H1 (cell line): ENCODE measurements around the gene GNS. TPM values are rescaled to one million over a fixed set of nuclear protein-coding genes. Genes with fewer than 3 reads are reported as not detected.

Experiments
- CTCF ChIA-PET: fragments of 300-600 bp; sonication (Branson Sonifier 250); formaldehyde crosslinking; loops from one replicate; lab custom pipeline; 2021; ENCODE audit not compliant: partially characterized antibody; lab: Charles Lee
- POLR2A ChIA-PET: fragments of 300-600 bp; sonication (Branson Sonifier 250); formaldehyde crosslinking; loops from one replicate; lab custom pipeline; 2021; ENCODE audit warnings: inconsistent platforms; ENCODE audit not compliant: partially characterized antibody; lab: Charles Lee
- DNase-seq, 2 experiments: peaks; one replicate each; pipeline versions ENCODE4 v3.0.0 to v3.0.0-alpha.2; 2010 to 2022; ENCODE audit warnings: low spot score in 2 of 2, low read depth in 1 of 2, mixed read lengths in 1 of 2
- FAIRE-seq: peaks from 2 replicates; lab custom pipeline; 2011; peaks lifted over from hg19 to GRCh38; lab: Jason Lieb, UNC
- H2AFZ ChIP-seq: 2 replicates; pipeline ENCODE4 v1.8.1; 2012; ENCODE audit warnings: low read length, inconsistent platforms
- H2AK5ac ChIP-seq: 2 replicates; pipeline ENCODE4 v1.6.1; 2013; ENCODE audit warnings: low read depth, low read length
- H2BK120ac ChIP-seq: replicated peaks from 2 replicates; pipeline ENCODE3; 2013; ENCODE audit warnings: low read depth, low read length, inconsistent platforms
- H2BK12ac ChIP-seq: 2 replicates; pipeline ENCODE4 v1.6.1; 2013; ENCODE audit warnings: low read depth, low read length
- H2BK15ac ChIP-seq: 2 replicates; pipeline ENCODE4 v1.6.1; 2013; ENCODE audit warnings: low read length
- H2BK20ac ChIP-seq: 2 replicates; pipeline ENCODE4 v1.6.1; 2013; ENCODE audit warnings: low read length
- H2BK5ac ChIP-seq: 2 replicates; pipeline ENCODE4 v1.6.1; 2013; ENCODE audit warnings: low read depth, low read length
- H3K14ac ChIP-seq: 2 replicates; pipeline ENCODE4 v1.6.1; 2013; ENCODE audit warnings: inconsistent platforms; ENCODE audit not compliant: insufficient read length
- H3K18ac ChIP-seq: 2 replicates; pipeline ENCODE4 v1.6.1; 2013; ENCODE audit warnings: low read length; ENCODE audit errors: extremely low read depth
- H3K23ac ChIP-seq: 2 replicates; pipeline ENCODE4 v1.6.1; 2013; ENCODE audit warnings: inconsistent platforms; ENCODE audit not compliant: insufficient read length
- H3K23me2 ChIP-seq: 2 replicates; pipeline ENCODE4 v1.6.1; 2013; ENCODE audit warnings: low read depth, low read length
- H3K27ac ChIP-seq: 2 replicates; pipeline ENCODE4 v1.6.1; 2011; ENCODE audit warnings: low read depth, low read length, inconsistent platforms
- H3K27me3 ChIP-seq, 4 experiments: replicated peaks in 1 of 4; 1 replicate in 1 of 4; 2 replicates in 3 of 4; pipeline versions ENCODE4 v1.6.1 to v1.8.1; 2011 to 2013; ENCODE audit warnings: low read length in 3 of 4, mild to moderate bottlenecking in 3 of 4, inconsistent platforms in 2 of 4, mixed read lengths in 2 of 4, moderate library complexity in 1 of 4; ENCODE audit not compliant: control insufficient read depth in 3 of 4, insufficient read depth in 3 of 4; ENCODE audit errors: extremely low read depth in 1 of 4
- H3K36me3 ChIP-seq, 4 experiments: 2 replicates each; pipeline versions ENCODE4 v1.6.1 to v1.8.1; 2011 to 2013; ENCODE audit warnings: mild to moderate bottlenecking in 4 of 4, low read length in 3 of 4, moderate library complexity in 2 of 4, control low read depth in 1 of 4, inconsistent platforms in 1 of 4; ENCODE audit not compliant: insufficient read depth in 4 of 4, control insufficient read depth in 2 of 4
- H3K4ac ChIP-seq: replicated peaks from 2 replicates; pipeline ENCODE3; 2013; ENCODE audit warnings: low read length, low read depth, mixed read lengths, inconsistent platforms; ENCODE audit not compliant: insufficient read length
- H3K4me1 ChIP-seq, 4 experiments: replicated peaks in 1 of 4; 1 replicate in 1 of 4; 2 replicates in 3 of 4; pipeline versions ENCODE4 v1.6.1 to v1.8.1; 2011 to 2013; ENCODE audit warnings: low read length in 3 of 4, inconsistent platforms in 2 of 4, mixed read lengths in 1 of 4; ENCODE audit not compliant: insufficient read depth in 4 of 4, control insufficient read depth in 3 of 4
- H3K4me2 ChIP-seq, 2 experiments: 2 replicates each; pipeline versions ENCODE4 v1.6.1 to v1.8.1; 2011 to 2013; ENCODE audit warnings: low read depth in 2 of 2, low read length in 2 of 2, control low read depth in 1 of 2, inconsistent platforms in 1 of 2, mild to moderate bottlenecking in 1 of 2; ENCODE audit not compliant: insufficient read depth in 1 of 2
- H3K4me3 ChIP-seq, 4 experiments: fragments of 200-600, 300-600 bp in 1 of 4; sonication (generic), shearing (Covaris generic), sonication (Bioruptor Twin) in 1 of 4; 2 replicates each; pipeline versions ENCODE4 v1.5.1 to v1.8.1; 2011 to 2016; ENCODE audit warnings: low read length in 4 of 4, low read depth in 3 of 4, control low read depth in 2 of 4, inconsistent platforms in 2 of 4, mild to moderate bottlenecking in 2 of 4, mixed read lengths in 1 of 4, moderate library complexity in 1 of 4; ENCODE audit not compliant: insufficient read depth in 2 of 4; ENCODE audit errors: extremely low read depth in 1 of 4
- H3K56ac ChIP-seq: replicated peaks from 2 replicates; pipeline ENCODE3; 2013; ENCODE audit warnings: low read depth, mild to moderate bottlenecking, mixed read lengths, low read length, inconsistent platforms; ENCODE audit not compliant: insufficient read length
- H3K79me1 ChIP-seq: 2 replicates; pipeline ENCODE4 v1.6.1; 2013; ENCODE audit warnings: low read depth, low read length, control low read depth
- H3K79me2 ChIP-seq, 2 experiments: 2 replicates each; pipeline versions ENCODE4 v1.6.1 to v1.8.1; 2012 to 2013; ENCODE audit warnings: low read length in 2 of 2, mild to moderate bottlenecking in 2 of 2, inconsistent platforms in 1 of 2; ENCODE audit not compliant: insufficient read depth in 2 of 2, control insufficient read depth in 1 of 2
- H3K9ac ChIP-seq, 4 experiments: replicated peaks in 1 of 4; 1 replicate in 1 of 4; 2 replicates in 3 of 4; pipeline versions ENCODE4 v1.6.1 to v1.8.1; 2011 to 2013; ENCODE audit warnings: low read depth in 3 of 4, low read length in 3 of 4, control low read depth in 2 of 4, mild to moderate bottlenecking in 2 of 4, moderate library complexity in 2 of 4, inconsistent platforms in 1 of 4; ENCODE audit errors: extremely low read depth in 1 of 4
- H3K9me3 ChIP-seq, 2 experiments: 2 replicates each; pipeline versions ENCODE4 v1.6.1 to v1.8.1; 2012 to 2013; ENCODE audit warnings: mild to moderate bottlenecking in 2 of 2, moderate library complexity in 2 of 2, control low read depth in 1 of 2, inconsistent platforms in 1 of 2, low read depth in 1 of 2, low read length in 1 of 2, mixed read lengths in 1 of 2; ENCODE audit not compliant: insufficient read depth in 2 of 2
- H4K20me1 ChIP-seq, 2 experiments: replicated peaks in 1 of 2; 2 replicates each; pipeline versions ENCODE3 to v1.8.1; 2011 to 2013; ENCODE audit warnings: inconsistent platforms in 2 of 2, low read length in 2 of 2, mild to moderate bottlenecking in 1 of 2; ENCODE audit not compliant: insufficient read depth in 2 of 2, control insufficient read depth in 1 of 2
- H4K5ac ChIP-seq: 2 replicates; pipeline ENCODE4 v1.6.1; 2013; ENCODE audit warnings: low read length, low read depth, mixed read lengths, inconsistent platforms; ENCODE audit not compliant: insufficient read length
- H4K8ac ChIP-seq: 2 replicates; pipeline ENCODE4 v1.8.0; 2013; ENCODE audit warnings: mild to moderate bottlenecking, moderate library complexity, low read length, inconsistent platforms; ENCODE audit not compliant: insufficient read depth; ENCODE audit errors: extremely low read depth
- H4K91ac ChIP-seq: replicated peaks from 2 replicates; pipeline ENCODE3; 2013; ENCODE audit warnings: low read length, mixed read lengths, inconsistent platforms; ENCODE audit not compliant: insufficient read length
- CTBP2 ChIP-seq: IDR thresholded peaks from 2 replicates; pipeline ENCODE4 v1.7.0; 2011; ENCODE audit warnings: borderline replicate concordance, mild to moderate bottlenecking, moderate library complexity, mixed read lengths, low read length; ENCODE audit not compliant: insufficient read depth, insufficient read length
- JUND ChIP-seq: IDR thresholded peaks from 2 replicates; pipeline ENCODE4 v1.6.1; 2011; ENCODE audit warnings: mild to moderate bottlenecking, improper control_type of control experiment, low read length
- POU5F1 ChIP-seq: IDR thresholded peaks from 2 replicates; pipeline ENCODE4 v1.6.1; 2011; ENCODE audit warnings: low read depth, mild to moderate bottlenecking, low read length, moderate library complexity
- RBBP5 ChIP-seq: IDR thresholded peaks from 2 replicates; pipeline ENCODE4 v1.7.1; 2012; ENCODE audit warnings: low read depth, mild to moderate bottlenecking, inconsistent platforms, low read length, moderate library complexity, borderline replicate concordance
- SIN3A ChIP-seq, 2 experiments: IDR thresholded peaks in 1 of 2; conservative IDR thresholded peaks in 1 of 2; 2 replicates each; pipeline ENCODE4 v1.6.1; 2011 to 2012; ENCODE audit warnings: low read length in 2 of 2, improper control_type of control experiment in 1 of 2, low read depth in 1 of 2, mild to moderate bottlenecking in 1 of 2
- SIX5 ChIP-seq: IDR thresholded peaks from 2 replicates; pipeline ENCODE4 v1.6.1; 2011; ENCODE audit warnings: mild to moderate bottlenecking, low read depth, low read length
- SP4 ChIP-seq: IDR thresholded peaks from 2 replicates; pipeline ENCODE4 v1.6.1; 2012; ENCODE audit warnings: low read length, inconsistent platforms
- WGBS, 2 experiments: shearing (Covaris generic) in 1 of 2; methylation state at CpG; one replicate each; pipeline versions ENCODE4 v1.1.6 to v1.1.7; 2013 to 2015; ENCODE audit warnings: low lambda C conversion rate in 2 of 2, mixed read lengths in 2 of 2, inconsistent platforms in 1 of 2, low coverage in 1 of 2, missing lambda C conversion rate in 1 of 2; ENCODE audit not compliant: insufficient replicate concordance in 2 of 2, insufficient coverage in 1 of 2, insufficient read length in 1 of 2; ENCODE audit errors: extremely low coverage in 1 of 2, missing lambda C conversion rate in 1 of 2; 5-methylcytosine and 5-hydroxymethylcytosine counted together
- polyA plus RNA-seq, 7 experiments: library from polyadenylated mRNA; depleted of rRNA in 3 of 7; stranded (reverse) in 5 of 7; unstranded in 2 of 7; fragments of >200 nt in 5 of 7; fragments of 200-250 nt in 2 of 7; gene quantifications; 1 replicate in 5 of 7; 2 replicates in 1 of 7; 4 replicates in 1 of 7; pipeline versions ENCODE4 v1.2.1 to v1.2.3, GENCODE V29; 2011 to 2013; ENCODE audit warnings: missing spikeins in 2 of 7, mixed read lengths in 2 of 7
- total RNA-seq: library from RNA; stranded (reverse); fragmentation: NEBNext Ultra II Directional; extraction: Animal tissue kit (Norgen Biotek cat#: 25700); gene quantifications from 2 replicates; pipeline ENCODE4 v1.2.1, GENCODE V29; 2021
- TF ChIP-seq, protein P1 (sequence below): IDR thresholded peaks from 2 replicates; pipeline ENCODE4 v1.6.1; 2012; ENCODE audit warnings: low read length, inconsistent platforms
- TF ChIP-seq, protein P2 (sequence below): IDR thresholded peaks from 2 replicates; pipeline ENCODE4 v1.6.1; 2011; ENCODE audit warnings: low read length, improper control_type of control experiment

GNS gene
- total and polyA plus RNA-seq, 2 of the 8 experiments (the other 6 are each of a cell fraction or from before 2014, with no cell fraction given) = 16.0 to 28.5 TPM

DNA sequence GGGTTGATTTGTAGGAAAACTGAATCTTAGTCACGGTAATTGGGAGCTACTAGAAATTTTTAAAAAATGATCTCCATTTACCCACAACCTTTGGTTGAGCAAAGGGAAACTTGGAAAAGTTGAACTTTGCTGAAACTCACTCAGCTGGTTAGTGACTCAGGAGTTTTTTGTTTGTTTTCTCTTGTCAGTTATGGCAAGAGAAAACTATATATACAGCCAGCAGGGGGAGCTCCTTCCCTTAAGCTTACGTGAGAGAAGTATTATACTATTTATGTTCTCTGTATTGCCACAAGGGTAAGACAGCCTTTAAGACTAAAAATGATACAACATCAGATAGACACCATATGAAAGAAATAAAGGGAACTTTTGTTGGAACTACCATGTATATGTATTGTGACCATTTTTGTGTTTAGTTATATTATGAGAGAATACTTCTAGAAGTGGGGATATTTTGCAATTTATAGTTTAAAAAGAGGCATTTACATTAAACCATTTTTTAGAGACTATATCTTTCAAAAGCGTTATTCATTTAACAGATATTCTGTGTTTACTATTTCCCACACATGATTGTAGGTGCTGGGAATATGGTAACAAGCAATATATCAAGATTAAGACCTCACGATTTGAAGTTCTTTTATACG is 37.1 kb upstream of the GNS start:
- Histone ChIP-seq H3K4me1 (peaks cover 0 to 3% (median 0%) of the 10 kb centered on the region in 4 experiments; a peak in 1 of 7 replicates), H2AK5ac (no peak overlapping the region), H2BK15ac (no peak overlapping the region), H2BK12ac (no peak overlapping the region), H3K27ac (no peak overlapping the region), H3K23me2 (peaks cover 1% of the 10 kb centered on the region; the same call in 1 of the 2 replicates), H2BK20ac (no peak overlapping the region), H3K56ac (no peak overlapping the region), H2BK120ac (no peak overlapping the region), H3K9ac (no peak overlapping the region), H4K20me1 (no peaks in the 10 kb centered on the region), H4K5ac (no peak overlapping the region), H4K8ac (no peak overlapping the region), H3K9me3 (no peaks in the 10 kb centered on the region), H4K91ac (no peak overlapping the region), H3K79me2 (no peaks in the 10 kb centered on the region), H3K14ac (no peak overlapping the region), H2BK5ac (no peak overlapping the region), H3K79me1 (no peaks in the 10 kb centered on the region; the same call in 1 of the 2 replicates), H3K18ac (no peak overlapping the region), H2AFZ (no peak overlapping the region), H3K36me3 (no peaks in the 10 kb centered on the region), H3K4ac (no peak overlapping the region), H3K4me2 (no peak overlapping the region), H3K4me3 (no peak overlapping the region), H3K27me3 (no peaks in the 10 kb centered on the region), H3K23ac (no peak overlapping the region)
- peak in 1 of 2 experiments; percentile 58 for DNase-seq
- CTCF ChIA-PET = interaction anchor here (0.7 to 4.6 kb wide), 32 partner anchors 9 to 1741 kb away, joined by 3 to 34 read pairs (median 4); partner anchors contain the start of genes GNS and WIF1
- 58% methylated on average over 5 of the region's 5 CpGs; no CpG with 5 or more reads in 1 of the 2 experiments for WGBS, 2 experiments
- peak; percentile 83 for FAIRE-seq
- POLR2A ChIA-PET = interaction anchor here (0.6 to 1.0 kb wide), 3 partner anchors 16 to 29 kb away, joined by 3 read pairs; no protein-coding TSS in a partner anchor
- TF ChIP-seq SIX5 (no peak), RBBP5 (no peak), SP4 (no peak), CTBP2 (no peak), POU5F1 (no peak), JUND (peak; percentile 44; the same call in 1 of the 2 replicates), SIN3A (conservative IDR thresholded peaks at IDR 0.05 in 1 of 2, IDR thresholded peaks at IDR 0.05 in 1 of 2; ENCODE audit: low read depth in 1 of 2, low read length in 2 of 2) (0 out of 4 replicates have a peak, but pooled peaks have one; percentile 25 to 26)
- TF ChIP-seq, protein P1, sequence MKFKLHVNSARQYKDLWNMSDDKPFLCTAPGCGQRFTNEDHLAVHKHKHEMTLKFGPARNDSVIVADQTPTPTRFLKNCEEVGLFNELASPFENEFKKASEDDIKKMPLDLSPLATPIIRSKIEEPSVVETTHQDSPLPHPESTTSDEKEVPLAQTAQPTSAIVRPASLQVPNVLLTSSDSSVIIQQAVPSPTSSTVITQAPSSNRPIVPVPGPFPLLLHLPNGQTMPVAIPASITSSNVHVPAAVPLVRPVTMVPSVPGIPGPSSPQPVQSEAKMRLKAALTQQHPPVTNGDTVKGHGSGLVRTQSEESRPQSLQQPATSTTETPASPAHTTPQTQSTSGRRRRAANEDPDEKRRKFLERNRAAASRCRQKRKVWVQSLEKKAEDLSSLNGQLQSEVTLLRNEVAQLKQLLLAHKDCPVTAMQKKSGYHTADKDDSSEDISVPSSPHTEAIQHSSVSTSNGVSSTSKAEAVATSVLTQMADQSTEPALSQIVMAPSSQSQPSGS = no peak
- TF ChIP-seq, protein P2, sequence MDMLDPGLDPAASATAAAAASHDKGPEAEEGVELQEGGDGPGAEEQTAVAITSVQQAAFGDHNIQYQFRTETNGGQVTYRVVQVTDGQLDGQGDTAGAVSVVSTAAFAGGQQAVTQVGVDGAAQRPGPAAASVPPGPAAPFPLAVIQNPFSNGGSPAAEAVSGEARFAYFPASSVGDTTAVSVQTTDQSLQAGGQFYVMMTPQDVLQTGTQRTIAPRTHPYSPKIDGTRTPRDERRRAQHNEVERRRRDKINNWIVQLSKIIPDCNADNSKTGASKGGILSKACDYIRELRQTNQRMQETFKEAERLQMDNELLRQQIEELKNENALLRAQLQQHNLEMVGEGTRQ = no peak
